ENCODE results near the gene SEPTIN6. TPM values are rescaled to one million over a fixed set of nuclear protein-coding genes. Genes with fewer than 3 reads are reported as not detected.

Gene SEPTIN6
- total and polyA plus RNA-seq, 2 of the 13 experiments (the other 11 are each of a cell fraction or from before 2014, with no cell fraction given), result 21.7 to 38.3 TPM

DNA sequence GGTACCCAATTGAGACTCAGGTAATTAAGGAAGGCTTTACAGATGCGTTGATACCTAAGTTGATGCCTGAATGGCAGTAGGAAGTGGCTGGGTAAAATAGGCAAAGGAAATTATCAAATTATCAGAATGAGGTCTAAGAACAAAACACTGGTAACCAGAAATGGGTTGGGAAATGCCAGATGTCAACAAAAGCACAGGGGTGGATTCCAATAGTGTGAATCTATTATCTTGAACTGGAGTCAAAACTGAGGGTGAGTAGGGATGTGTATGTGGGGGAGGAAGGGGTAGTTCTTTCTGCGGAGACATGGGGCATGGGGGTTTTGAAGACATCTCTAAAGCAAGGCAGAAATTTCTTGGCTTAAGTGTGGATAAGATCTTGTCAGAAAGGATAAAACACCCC lies 16.0 kb upstream of the SEPTIN6 start (continued):
- TF ChIP-seq ZNF703 (CRISPR knock-in tag; IDR thresholded peaks at IDR 0.05; ENCODE audit: borderline replicate concordance) (no peak), ZNF17 (CRISPR knock-in tag; IDR thresholded peaks at IDR 0.05) (no peak)

DNA sequence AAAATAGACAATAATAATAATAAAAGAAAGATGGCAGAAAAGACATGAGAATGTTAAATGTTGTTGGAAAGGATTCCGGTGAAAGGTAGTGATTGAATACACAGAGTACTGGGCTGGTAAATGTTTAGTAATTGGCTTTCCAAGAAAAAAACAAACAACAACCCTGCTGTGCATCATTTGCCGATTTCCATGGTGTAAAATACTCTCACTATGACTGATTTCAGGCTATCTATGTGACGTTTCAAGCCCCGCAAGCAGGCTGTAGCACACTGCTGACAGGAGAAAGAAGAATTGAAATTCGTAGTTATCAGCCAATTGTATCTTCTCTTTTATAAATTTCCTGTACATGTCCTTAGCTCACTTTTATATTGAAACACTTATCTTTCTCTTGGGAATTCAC lies 13.6 kb upstream of the SEPTIN6 start:
- H3K36me3 ChIP-seq (replicated peaks in 1 of 2; ENCODE audit: control insufficient read depth in 1 of 2, insufficient read depth in 2 of 2, low read length in 2 of 2), result no peaks in the 10 kb centered on the region
- no peak overlapping the region for H2AFZ ChIP-seq (ENCODE audit: low read length)
- in situ Hi-C loops (cut with HindIII; ENCODE audit: extremely low pct_ligation_motif_present, low pct_unique_long_range_greater_than_20kb), result no loop called here
- ATAC-seq (no peak), DNase-seq (ENCODE audit: low spot score) (no peak), FAIRE-seq (no peak)
- no peak overlapping the region for H3K9ac ChIP-seq (ENCODE audit: insufficient read depth, low read depth, low read length)
- no TSS peak for BruUV-seq (replicated peaks)
- H3K79me2 ChIP-seq (ENCODE audit: insufficient read depth, low read length), result no peaks in the 10 kb centered on the region
- no peaks in the 10 kb centered on the region for H3K9me3 ChIP-seq (ENCODE audit: low read length)
- H3K27me3 ChIP-seq (ENCODE audit: control insufficient read depth in 1 of 2, insufficient read depth in 2 of 2, low read length in 2 of 2), result no peaks in the 10 kb centered on the region
- ChIA-PET CTCF (ENCODE audit: low intra/inter-chr PET ratio, low total read pairs) (no interaction called here), POLR2A (no interaction called here)
- 25% methylated on average over 4 of the region's 5 CpGs for WGBS (ENCODE audit: low lambda C conversion rate)
- intact Hi-C loops (cut with micrococcal nuclease; ENCODE audit: unreplicated experiment), result no loop called here
- no peak overlapping the region for H3K4me3 ChIP-seq (replicated peaks in 1 of 3; ENCODE audit: insufficient read depth in 1 of 3, low read depth in 2 of 3, low read length in 3 of 3)
- no peak overlapping the region for H3K4me2 ChIP-seq (ENCODE audit: low read depth, low read length)
- no peaks in the 10 kb centered on the region for H3K4me1 ChIP-seq (ENCODE audit: insufficient read depth, low read length)
- no peak overlapping the region for H3K27ac ChIP-seq (ENCODE audit: extremely low read length, insufficient read depth, low read length)
- no peaks in the 10 kb centered on the region for H4K20me1 ChIP-seq (ENCODE audit: insufficient read depth, low read length)
- TF ChIP-seq, protein P1, sequence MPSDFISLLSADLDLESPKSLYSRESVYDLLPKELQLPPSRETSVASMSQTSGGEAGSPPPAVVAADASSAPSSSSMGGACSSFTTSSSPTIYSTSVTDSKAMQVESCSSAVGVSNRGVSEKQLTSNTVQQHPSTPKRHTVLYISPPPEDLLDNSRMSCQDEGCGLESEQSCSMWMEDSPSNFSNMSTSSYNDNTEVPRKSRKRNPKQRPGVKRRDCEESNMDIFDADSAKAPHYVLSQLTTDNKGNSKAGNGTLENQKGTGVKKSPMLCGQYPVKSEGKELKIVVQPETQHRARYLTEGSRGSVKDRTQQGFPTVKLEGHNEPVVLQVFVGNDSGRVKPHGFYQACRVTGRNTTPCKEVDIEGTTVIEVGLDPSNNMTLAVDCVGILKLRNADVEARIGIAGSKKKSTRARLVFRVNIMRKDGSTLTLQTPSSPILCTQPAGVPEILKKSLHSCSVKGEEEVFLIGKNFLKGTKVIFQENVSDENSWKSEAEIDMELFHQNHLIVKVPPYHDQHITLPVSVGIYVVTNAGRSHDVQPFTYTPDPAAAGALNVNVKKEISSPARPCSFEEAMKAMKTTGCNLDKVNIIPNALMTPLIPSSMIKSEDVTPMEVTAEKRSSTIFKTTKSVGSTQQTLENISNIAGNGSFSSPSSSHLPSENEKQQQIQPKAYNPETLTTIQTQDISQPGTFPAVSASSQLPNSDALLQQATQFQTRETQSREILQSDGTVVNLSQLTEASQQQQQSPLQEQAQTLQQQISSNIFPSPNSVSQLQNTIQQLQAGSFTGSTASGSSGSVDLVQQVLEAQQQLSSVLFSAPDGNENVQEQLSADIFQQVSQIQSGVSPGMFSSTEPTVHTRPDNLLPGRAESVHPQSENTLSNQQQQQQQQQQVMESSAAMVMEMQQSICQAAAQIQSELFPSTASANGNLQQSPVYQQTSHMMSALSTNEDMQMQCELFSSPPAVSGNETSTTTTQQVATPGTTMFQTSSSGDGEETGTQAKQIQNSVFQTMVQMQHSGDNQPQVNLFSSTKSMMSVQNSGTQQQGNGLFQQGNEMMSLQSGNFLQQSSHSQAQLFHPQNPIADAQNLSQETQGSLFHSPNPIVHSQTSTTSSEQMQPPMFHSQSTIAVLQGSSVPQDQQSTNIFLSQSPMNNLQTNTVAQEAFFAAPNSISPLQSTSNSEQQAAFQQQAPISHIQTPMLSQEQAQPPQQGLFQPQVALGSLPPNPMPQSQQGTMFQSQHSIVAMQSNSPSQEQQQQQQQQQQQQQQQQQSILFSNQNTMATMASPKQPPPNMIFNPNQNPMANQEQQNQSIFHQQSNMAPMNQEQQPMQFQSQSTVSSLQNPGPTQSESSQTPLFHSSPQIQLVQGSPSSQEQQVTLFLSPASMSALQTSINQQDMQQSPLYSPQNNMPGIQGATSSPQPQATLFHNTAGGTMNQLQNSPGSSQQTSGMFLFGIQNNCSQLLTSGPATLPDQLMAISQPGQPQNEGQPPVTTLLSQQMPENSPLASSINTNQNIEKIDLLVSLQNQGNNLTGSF (CRISPR knock-in tag; IDR thresholded peaks at IDR 0.05), result no peak
- no peak for TF ChIP-seq ZNF652 (CRISPR knock-in tag; IDR thresholded peaks at IDR 0.05; ENCODE audit: borderline replicate concordance, low read depth)
- no peak for TF ChIP-seq ZNF20 (CRISPR knock-in tag; IDR thresholded peaks at IDR 0.05)
- TF ChIP-seq ZNF253 (CRISPR knock-in tag; IDR thresholded peaks at IDR 0.05; ENCODE audit: borderline replicate concordance), result no peak
- TF ChIP-seq, protein P2, sequence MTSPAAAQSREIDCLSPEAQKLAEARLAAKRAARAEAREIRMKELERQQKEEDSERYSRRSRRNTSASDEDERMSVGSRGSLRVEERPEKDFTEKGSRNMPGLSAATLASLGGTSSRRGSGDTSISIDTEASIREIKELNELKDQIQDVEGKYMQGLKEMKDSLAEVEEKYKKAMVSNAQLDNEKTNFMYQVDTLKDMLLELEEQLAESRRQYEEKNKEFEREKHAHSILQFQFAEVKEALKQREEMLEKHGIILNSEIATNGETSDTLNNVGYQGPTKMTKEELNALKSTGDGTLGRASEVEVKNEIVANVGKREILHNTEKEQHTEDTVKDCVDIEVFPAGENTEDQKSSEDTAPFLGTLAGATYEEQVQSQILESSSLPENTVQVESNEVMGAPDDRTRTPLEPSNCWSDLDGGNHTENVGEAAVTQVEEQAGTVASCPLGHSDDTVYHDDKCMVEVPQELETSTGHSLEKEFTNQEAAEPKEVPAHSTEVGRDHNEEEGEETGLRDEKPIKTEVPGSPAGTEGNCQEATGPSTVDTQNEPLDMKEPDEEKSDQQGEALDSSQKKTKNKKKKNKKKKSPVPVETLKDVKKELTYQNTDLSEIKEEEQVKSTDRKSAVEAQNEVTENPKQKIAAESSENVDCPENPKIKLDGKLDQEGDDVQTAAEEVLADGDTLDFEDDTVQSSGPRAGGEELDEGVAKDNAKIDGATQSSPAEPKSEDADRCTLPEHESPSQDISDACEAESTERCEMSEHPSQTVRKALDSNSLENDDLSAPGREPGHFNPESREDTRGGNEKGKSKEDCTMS (CRISPR knock-in tag; conservative IDR thresholded peaks at IDR 0.05), result no peak
- no peak for TF ChIP-seq CREM (IDR thresholded peaks at IDR 0.05)
- TF ChIP-seq CREM (CRISPR knock-in tag; IDR thresholded peaks at IDR 0.05), result no peak
- TF ChIP-seq ZBTB3 (CRISPR knock-in tag; IDR thresholded peaks at IDR 0.05; ENCODE audit: borderline replicate concordance, low read depth), result no peak
- no peak for TF ChIP-seq HNRNPUL1 (IDR thresholded peaks at IDR 0.05; ENCODE audit: low read depth, low read length)
- TF ChIP-seq, protein P3, sequence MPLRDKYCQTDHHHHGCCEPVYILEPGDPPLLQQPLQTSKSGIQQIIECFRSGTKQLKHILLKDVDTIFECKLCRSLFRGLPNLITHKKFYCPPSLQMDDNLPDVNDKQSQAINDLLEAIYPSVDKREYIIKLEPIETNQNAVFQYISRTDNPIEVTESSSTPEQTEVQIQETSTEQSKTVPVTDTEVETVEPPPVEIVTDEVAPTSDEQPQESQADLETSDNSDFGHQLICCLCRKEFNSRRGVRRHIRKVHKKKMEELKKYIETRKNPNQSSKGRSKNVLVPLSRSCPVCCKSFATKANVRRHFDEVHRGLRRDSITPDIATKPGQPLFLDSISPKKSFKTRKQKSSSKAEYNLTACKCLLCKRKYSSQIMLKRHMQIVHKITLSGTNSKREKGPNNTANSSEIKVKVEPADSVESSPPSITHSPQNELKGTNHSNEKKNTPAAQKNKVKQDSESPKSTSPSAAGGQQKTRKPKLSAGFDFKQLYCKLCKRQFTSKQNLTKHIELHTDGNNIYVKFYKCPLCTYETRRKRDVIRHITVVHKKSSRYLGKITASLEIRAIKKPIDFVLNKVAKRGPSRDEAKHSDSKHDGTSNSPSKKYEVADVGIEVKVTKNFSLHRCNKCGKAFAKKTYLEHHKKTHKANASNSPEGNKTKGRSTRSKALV (CRISPR knock-in tag; IDR thresholded peaks at IDR 0.05), result no peak
- TF ChIP-seq CAMTA2 (CRISPR knock-in tag; IDR thresholded peaks at IDR 0.05; ENCODE audit: borderline replicate concordance), result no peak
- no peak for TF ChIP-seq TRIM24 (CRISPR knock-in tag; IDR thresholded peaks at IDR 0.05)

All from HepG2 (cell line).